GM12878 (cell line): ENCODE measurements around the gene NMUR1.

Source experiments
- CREB1 ChIP-seq: IDR thresholded peaks from 2 replicates; pipeline ENCODE4 v1.6.1; 2012; ENCODE audit warnings: low read depth, mild to moderate bottlenecking, inconsistent platforms
- CTCF ChIP-seq, 3 experiments: IDR thresholded peaks in 2 of 3; conservative IDR thresholded peaks in 1 of 3; 2 replicates each; pipeline ENCODE4 v1.5.1; 2011; ENCODE audit warnings: low read depth in 3 of 3, low read length in 3 of 3, mild to moderate bottlenecking in 3 of 3, control low read depth in 2 of 3, moderate library complexity in 2 of 3, inconsistent platforms in 1 of 3, mixed read lengths in 1 of 3; ENCODE audit not compliant: control insufficient read depth in 2 of 3, insufficient read depth in 1 of 3; ENCODE audit errors: extremely low read depth in 1 of 3
- EZH2 ChIP-seq: IDR thresholded peaks from 2 replicates; pipeline ENCODE4 v1.6.1; 2012; ENCODE audit warnings: low read depth, mild to moderate bottlenecking, control low read depth, inconsistent platforms, low read length, borderline replicate concordance; ENCODE audit not compliant: control insufficient read depth
- GABPA ChIP-seq: IDR thresholded peaks from 2 replicates; pipeline ENCODE4 v1.6.1; 2014; ENCODE audit warnings: antibody characterized with exemption, low read depth, mild to moderate bottlenecking, inconsistent platforms
- KDM1A ChIP-seq: fragments of 200-600 bp; sonication (generic); IDR thresholded peaks from 2 replicates; pipeline ENCODE4 v1.6.1; 2016; ENCODE audit warnings: borderline replicate concordance
- MLLT1 ChIP-seq: fragments of 450-650 bp; IDR thresholded peaks from 2 replicates; pipeline ENCODE4 v1.6.1; 2016; ENCODE audit warnings: mild to moderate bottlenecking
- NFIC ChIP-seq: IDR thresholded peaks from 2 replicates; pipeline ENCODE4 v1.6.1; 2012; ENCODE audit warnings: low read depth, mild to moderate bottlenecking, inconsistent platforms, low read length, moderate library complexity
- NFYA ChIP-seq: IDR thresholded peaks from 2 replicates; pipeline ENCODE4 v1.6.1; 2011; ENCODE audit warnings: low read depth, mild to moderate bottlenecking, low read length, improper control_type of control experiment, borderline replicate concordance
- NRF1 ChIP-seq: conservative IDR thresholded peaks from 2 replicates; pipeline ENCODE4 v1.6.1; 2011; ENCODE audit warnings: mild to moderate bottlenecking, low read depth, low read length, improper control_type of control experiment
- POLR2A ChIP-seq: IDR thresholded peaks from 2 replicates; pipeline ENCODE4 v1.6.1; 2011; ENCODE audit warnings: low read depth, mild to moderate bottlenecking, low read length
- POLR2AphosphoS5 ChIP-seq: IDR thresholded peaks from 2 replicates; pipeline ENCODE4 v1.6.1; 2011; ENCODE audit warnings: mild to moderate bottlenecking, low read length, inconsistent platforms
- REST ChIP-seq: IDR thresholded peaks from 2 replicates; pipeline ENCODE4 v1.6.1; 2012; ENCODE audit warnings: mild to moderate bottlenecking, low read depth, low read length
- SRF ChIP-seq, 2 experiments: IDR thresholded peaks; 2 replicates each; pipeline ENCODE4 v1.6.1; 2011; ENCODE audit warnings: low read depth in 2 of 2, low read length in 2 of 2, mild to moderate bottlenecking in 1 of 2, moderate library complexity in 1 of 2
- USF2 ChIP-seq: IDR thresholded peaks from 2 replicates; pipeline ENCODE4 v1.6.1; 2011; ENCODE audit warnings: low read depth, low read length, improper control_type of control experiment, borderline replicate concordance

- TF ChIP-seq CTCF (IDR thresholded peaks at IDR 0.05 in 2 of 3, conservative IDR thresholded peaks at IDR 0.05 in 1 of 3; ENCODE audit: control insufficient read depth in 2 of 3, extremely low read depth in 1 of 3, insufficient read depth in 1 of 3, low read depth in 3 of 3, low read length in 3 of 3) (no peak), NFYA (no peak), CREB1 (no peak), REST (no peak), NRF1 (no peak), NFIC (no peak), GABPA (no peak), KDM1A (no peak), POLR2AphosphoS5 (no peak), EZH2 (no peak), POLR2A (no peak), SRF (IDR thresholded peaks at IDR 0.05; ENCODE audit: low read depth in 2 of 2, low read length in 2 of 2) (no peak), MLLT1 (no peak), USF2 (no peak)
Observed at GRCh38 chr2:231502596-231502995, 27.6 kb downstream of the NMUR1 start.
